AG04450 (cell line): Measurements from ENCODE around the gene SERPINA3. TPM values are rescaled to one million over a fixed set of nuclear protein-coding genes. Genes with fewer than 3 reads are reported as not detected.

Source experiments
- CTCF ChIA-PET: fragments of 300-600, 350-600 bp; formaldehyde crosslinking; extraction: SDS; loops from one replicate; lab custom pipeline; 2022; ENCODE audit warnings: antibody characterized with exemption, inconsistent platforms; lab: Charles Lee
- POLR2A ChIA-PET: fragments of 350-600 bp; formaldehyde crosslinking; extraction: SDS; loops from one replicate; lab custom pipeline; 2021; ENCODE audit warnings: antibody characterized with exemption, inconsistent platforms; lab: Yijun Ruan, JAX
- DNase-seq: peaks from one replicate; pipeline ENCODE4 v3.0.0-alpha.2; 2011; ENCODE audit warnings: low read depth, low spot score
- H3K27ac ChIP-seq: one replicate; pipeline ENCODE4 v1.5.1; 2012; ENCODE audit warnings: low read depth, low read length, control low read depth
- H3K27me3 ChIP-seq: one replicate; pipeline ENCODE4 v1.6.0; 2012; ENCODE audit warnings: low read length; ENCODE audit not compliant: control insufficient read depth, insufficient read depth
- H3K4me3 ChIP-seq: 2 replicates; pipeline ENCODE4 v1.5.1; 2011; ENCODE audit warnings: mild to moderate bottlenecking, low read depth, low read length, control low read depth
- H3K9me3 ChIP-seq: 2 replicates; pipeline ENCODE4 v1.5.1; 2012; ENCODE audit warnings: low read length; ENCODE audit not compliant: control insufficient read depth, insufficient read depth
- CTCF ChIP-seq: IDR thresholded peaks from 2 replicates; pipeline ENCODE4 v1.5.1; 2011; ENCODE audit warnings: low read depth, low read length, control low read depth, inconsistent platforms
- polyA plus RNA-seq: library from polyadenylated mRNA; depleted of rRNA; stranded (reverse); fragments of >200 nt; gene quantifications from 2 replicates; pipeline ENCODE4 v1.2.3, GENCODE V29; 2011

SERPINA3 gene
- polyA plus RNA-seq, 1 experiment: 1.8 TPM

GRCh38 chr14:94623856-94624499 lies 11.8 kb downstream of the SERPINA3 start:
- no peak for TF ChIP-seq CTCF
- Histone ChIP-seq H3K4me3 (no peak overlapping the region), H3K9me3 (peaks cover 5% of the 10 kb centered on the region), H3K27me3 (peaks cover 10% of the 10 kb centered on the region), H3K27ac (no peak overlapping the region)
- ChIA-PET CTCF (no interaction called here), POLR2A (no interaction called here)
- no peak for DNase-seq

- no peak for DNase-seq
- Histone ChIP-seq H3K27ac (no peak overlapping the region), H3K9me3 (no peaks in the 10 kb centered on the region; the same call in 1 of the 2 replicates), H3K4me3 (no peak overlapping the region), H3K27me3 (peaks cover 10% of the 10 kb centered on the region)
- no peak for TF ChIP-seq CTCF
- ChIA-PET CTCF (no interaction called here), POLR2A (interaction anchor here (0.5 kb wide), 1 partner anchor 60 kb away, joined by 4 read pairs; no protein-coding TSS in a partner anchor)
Observed at GRCh38 chr14:94624537-94625352, 12.6 kb downstream of the SERPINA3 start.

- no peak for DNase-seq
- ChIA-PET CTCF (no interaction called here), POLR2A (interaction anchor here (0.5 kb wide), 1 partner anchor 59 kb away, joined by 4 read pairs; no protein-coding TSS in a partner anchor)
- no peak overlapping the region for H3K4me3 ChIP-seq
- peaks cover 10% of the 10 kb centered on the region for H3K27me3 ChIP-seq
- no peak overlapping the region for H3K27ac ChIP-seq
- H3K9me3 ChIP-seq: no peaks in the 10 kb centered on the region; the same call in 1 of the 2 replicates
- no peak for TF ChIP-seq CTCF
Observed at GRCh38 chr14:94625353-94625635, 13.1 kb downstream of the SERPINA3 start.

GRCh38 chr14:94628578-94628977 lies 16.4 kb downstream of the SERPINA3 start:
- TF ChIP-seq CTCF: no peak
- H3K9me3 ChIP-seq: no peaks in the 10 kb centered on the region
- no peak overlapping the region for H3K27ac ChIP-seq
- ChIA-PET POLR2A (no interaction called here), CTCF (no interaction called here)
- no peak overlapping the region for H3K4me3 ChIP-seq
- DNase-seq: no peak
- H3K27me3 ChIP-seq: peaks cover 16% of the 10 kb centered on the region

- Histone ChIP-seq H3K27ac (no peak overlapping the region), H3K27me3 (peaks cover 16% of the 10 kb centered on the region), H3K9me3 (no peaks in the 10 kb centered on the region), H3K4me3 (no peak overlapping the region)
- CTCF ChIA-PET: no interaction called here
- DNase-seq: no peak
- no peak for TF ChIP-seq CTCF
- POLR2A ChIA-PET: no interaction called here
Observed at GRCh38 chr14:94630396-94630795, 18.2 kb downstream of the SERPINA3 start.
